ENCODE results near the gene OCA2. TPM values are rescaled to one million over a fixed set of nuclear protein-coding genes. Genes with fewer than 3 reads are reported as not detected.

The OCA2 gene
- total RNA-seq, 1 experiment from 2014 or later, result 0.13 TPM

DNA sequence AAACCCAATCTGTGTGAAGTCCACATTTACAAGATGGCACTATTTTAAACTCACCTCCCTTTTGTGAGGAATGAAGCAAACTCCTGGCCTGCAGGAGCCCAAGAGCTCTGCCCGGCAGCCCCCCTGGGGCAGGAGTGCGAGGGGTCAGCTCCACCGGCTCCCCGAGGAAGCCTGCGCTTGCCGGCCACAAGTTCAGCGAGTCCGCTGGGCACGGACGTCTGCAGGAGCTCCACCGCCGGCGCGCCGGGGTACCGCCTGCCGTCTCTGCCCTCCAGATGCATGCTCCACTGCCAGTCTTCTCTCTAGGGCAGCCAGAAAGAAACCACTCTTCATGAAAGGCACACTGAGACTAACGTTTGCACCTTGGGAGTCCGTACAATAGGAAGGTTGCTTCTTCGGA is 17.5 kb downstream of the OCA2 start:
- ChIA-PET POLR2A (no interaction called here), CTCF (no interaction called here)
- H3K9me3 ChIP-seq (ENCODE audit: control insufficient read depth, insufficient read depth, low read depth, low read length), result no peaks in the 10 kb centered on the region
- TF ChIP-seq POLR2AphosphoS5 (IDR thresholded peaks at IDR 0.05; ENCODE audit: low read depth, low read length) (no peak), SIN3A (IDR thresholded peaks at IDR 0.05; ENCODE audit: borderline replicate concordance, insufficient read depth, low read depth, low read length) (no peak), TCF7L2 (IDR thresholded peaks at IDR 0.05; ENCODE audit: low read depth, low read length) (no peak)
- TF ChIP-seq, protein P1, sequence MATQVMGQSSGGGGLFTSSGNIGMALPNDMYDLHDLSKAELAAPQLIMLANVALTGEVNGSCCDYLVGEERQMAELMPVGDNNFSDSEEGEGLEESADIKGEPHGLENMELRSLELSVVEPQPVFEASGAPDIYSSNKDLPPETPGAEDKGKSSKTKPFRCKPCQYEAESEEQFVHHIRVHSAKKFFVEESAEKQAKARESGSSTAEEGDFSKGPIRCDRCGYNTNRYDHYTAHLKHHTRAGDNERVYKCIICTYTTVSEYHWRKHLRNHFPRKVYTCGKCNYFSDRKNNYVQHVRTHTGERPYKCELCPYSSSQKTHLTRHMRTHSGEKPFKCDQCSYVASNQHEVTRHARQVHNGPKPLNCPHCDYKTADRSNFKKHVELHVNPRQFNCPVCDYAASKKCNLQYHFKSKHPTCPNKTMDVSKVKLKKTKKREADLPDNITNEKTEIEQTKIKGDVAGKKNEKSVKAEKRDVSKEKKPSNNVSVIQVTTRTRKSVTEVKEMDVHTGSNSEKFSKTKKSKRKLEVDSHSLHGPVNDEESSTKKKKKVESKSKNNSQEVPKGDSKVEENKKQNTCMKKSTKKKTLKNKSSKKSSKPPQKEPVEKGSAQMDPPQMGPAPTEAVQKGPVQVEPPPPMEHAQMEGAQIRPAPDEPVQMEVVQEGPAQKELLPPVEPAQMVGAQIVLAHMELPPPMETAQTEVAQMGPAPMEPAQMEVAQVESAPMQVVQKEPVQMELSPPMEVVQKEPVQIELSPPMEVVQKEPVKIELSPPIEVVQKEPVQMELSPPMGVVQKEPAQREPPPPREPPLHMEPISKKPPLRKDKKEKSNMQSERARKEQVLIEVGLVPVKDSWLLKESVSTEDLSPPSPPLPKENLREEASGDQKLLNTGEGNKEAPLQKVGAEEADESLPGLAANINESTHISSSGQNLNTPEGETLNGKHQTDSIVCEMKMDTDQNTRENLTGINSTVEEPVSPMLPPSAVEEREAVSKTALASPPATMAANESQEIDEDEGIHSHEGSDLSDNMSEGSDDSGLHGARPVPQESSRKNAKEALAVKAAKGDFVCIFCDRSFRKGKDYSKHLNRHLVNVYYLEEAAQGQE (IDR thresholded peaks at IDR 0.05; ENCODE audit: insufficient read depth in 1 of 2, low read depth in 2 of 2, low read length in 1 of 2), result no peak
- TF ChIP-seq, protein P2, sequence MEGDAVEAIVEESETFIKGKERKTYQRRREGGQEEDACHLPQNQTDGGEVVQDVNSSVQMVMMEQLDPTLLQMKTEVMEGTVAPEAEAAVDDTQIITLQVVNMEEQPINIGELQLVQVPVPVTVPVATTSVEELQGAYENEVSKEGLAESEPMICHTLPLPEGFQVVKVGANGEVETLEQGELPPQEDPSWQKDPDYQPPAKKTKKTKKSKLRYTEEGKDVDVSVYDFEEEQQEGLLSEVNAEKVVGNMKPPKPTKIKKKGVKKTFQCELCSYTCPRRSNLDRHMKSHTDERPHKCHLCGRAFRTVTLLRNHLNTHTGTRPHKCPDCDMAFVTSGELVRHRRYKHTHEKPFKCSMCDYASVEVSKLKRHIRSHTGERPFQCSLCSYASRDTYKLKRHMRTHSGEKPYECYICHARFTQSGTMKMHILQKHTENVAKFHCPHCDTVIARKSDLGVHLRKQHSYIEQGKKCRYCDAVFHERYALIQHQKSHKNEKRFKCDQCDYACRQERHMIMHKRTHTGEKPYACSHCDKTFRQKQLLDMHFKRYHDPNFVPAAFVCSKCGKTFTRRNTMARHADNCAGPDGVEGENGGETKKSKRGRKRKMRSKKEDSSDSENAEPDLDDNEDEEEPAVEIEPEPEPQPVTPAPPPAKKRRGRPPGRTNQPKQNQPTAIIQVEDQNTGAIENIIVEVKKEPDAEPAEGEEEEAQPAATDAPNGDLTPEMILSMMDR (IDR thresholded peaks at IDR 0.05), result no peak
- H3K27ac ChIP-seq (ENCODE audit: low read length), result no peak overlapping the region
- no peaks in the 10 kb centered on the region for H3K27me3 ChIP-seq (ENCODE audit: control insufficient read depth, insufficient read depth, low read length)
- DNase-seq (ENCODE audit: low read depth, low spot score) (no peak), ATAC-seq (no peak)
- BruUV-seq (replicated peaks), result no TSS peak
- H3K36me3 ChIP-seq (ENCODE audit: control insufficient read depth, insufficient read depth, low read length), result no peaks in the 10 kb centered on the region
- H3K4me3 ChIP-seq (ENCODE audit: low read depth in 2 of 2, low read length in 2 of 2), result no peak overlapping the region
- in situ Hi-C loops (cut with HindIII; ENCODE audit: low pct_unique_long_range_greater_than_20kb, low sequenced_read_pairs), result no loop called here
- H3K4me1 ChIP-seq (ENCODE audit: control insufficient read depth, insufficient read depth, low read length), result no peaks in the 10 kb centered on the region
- intact Hi-C loops (cut with micrococcal nuclease; ENCODE audit: unreplicated experiment), result no loop called here

DNA sequence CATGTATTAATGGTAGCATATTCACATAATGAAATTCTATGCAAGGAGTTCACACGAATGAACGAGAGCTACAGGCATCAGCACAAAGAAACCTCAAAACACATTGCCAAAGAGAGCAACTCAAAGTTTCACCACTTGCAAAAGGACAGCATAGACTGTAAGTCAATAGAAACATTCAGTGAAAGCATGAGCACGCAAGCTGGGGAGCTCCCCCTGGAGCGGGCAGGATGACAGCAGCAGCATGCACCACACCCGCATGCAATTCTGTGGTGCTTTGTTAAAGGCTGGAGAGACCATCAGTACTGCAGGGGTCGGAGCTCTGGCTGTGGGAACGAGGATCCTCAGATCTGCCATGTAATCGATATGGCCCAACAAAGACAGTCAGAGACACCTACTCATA is 18.7 kb downstream of the OCA2 start:
- CTCF ChIA-PET, result no interaction called here
- H3K36me3 ChIP-seq (ENCODE audit: control insufficient read depth, insufficient read depth, low read length), result no peaks in the 10 kb centered on the region
- H3K4me3 ChIP-seq (ENCODE audit: low read depth in 2 of 2, low read length in 2 of 2), result no peak overlapping the region
- H3K9me3 ChIP-seq (ENCODE audit: control insufficient read depth, insufficient read depth, low read depth, low read length), result no peaks in the 10 kb centered on the region
- DNase-seq (ENCODE audit: low read depth, low spot score) (no peak), ATAC-seq (no peak)
- H3K27me3 ChIP-seq (ENCODE audit: control insufficient read depth, insufficient read depth, low read length), result no peaks in the 10 kb centered on the region
- TF ChIP-seq, protein P2 (IDR thresholded peaks at IDR 0.05), result no peak
- no peak for TF ChIP-seq POLR2AphosphoS5 (IDR thresholded peaks at IDR 0.05; ENCODE audit: low read depth, low read length)
- TF ChIP-seq SIN3A (IDR thresholded peaks at IDR 0.05; ENCODE audit: borderline replicate concordance, insufficient read depth, low read depth, low read length), result no peak
- TF ChIP-seq, protein P1 (IDR thresholded peaks at IDR 0.05; ENCODE audit: insufficient read depth in 1 of 2, low read depth in 2 of 2, low read length in 1 of 2), result no peak
- TF ChIP-seq TCF7L2 (IDR thresholded peaks at IDR 0.05; ENCODE audit: low read depth, low read length), result no peak
- no peaks in the 10 kb centered on the region for H3K4me1 ChIP-seq (ENCODE audit: control insufficient read depth, insufficient read depth, low read length)
- in situ Hi-C loops (cut with HindIII; ENCODE audit: low pct_unique_long_range_greater_than_20kb, low sequenced_read_pairs), result no loop called here
- POLR2A ChIA-PET, result no interaction called here
- intact Hi-C loops (cut with micrococcal nuclease; ENCODE audit: unreplicated experiment), result no loop called here
- no TSS peak for BruUV-seq (replicated peaks)
- H3K27ac ChIP-seq (ENCODE audit: low read length), result no peak overlapping the region

All from Panc1 (cell line).